Nephron (organoid): ENCODE results near the gene ZNF281.

Experiments used
- H3K27ac Mint-ChIP-seq, 3 experiments: 2 replicates each; pipeline ENCODE4 v1.8.0; 2020; ENCODE audit warnings: mixed read lengths in 3 of 3, mild to moderate bottlenecking in 2 of 3, moderate library complexity in 1 of 3
- H3K27me3 Mint-ChIP-seq: 2 replicates; pipeline ENCODE4 v1.8.0; 2021; ENCODE audit warnings: low read depth, mild to moderate bottlenecking, moderate library complexity, mixed read lengths
- H3K36me3 Mint-ChIP-seq: 2 replicates; pipeline ENCODE4 v1.8.0; 2020; ENCODE audit warnings: low read depth, mixed read lengths
- H3K4me1 Mint-ChIP-seq: 2 replicates; pipeline ENCODE4 v1.8.0; 2020; ENCODE audit warnings: mixed read lengths
- H3K4me3 Mint-ChIP-seq, 3 experiments: 2 replicates each; pipeline ENCODE4 v1.8.0; 2020; ENCODE audit warnings: mild to moderate bottlenecking in 3 of 3, mixed read lengths in 3 of 3, moderate library complexity in 2 of 3
- H3K9me3 Mint-ChIP-seq: 2 replicates; pipeline ENCODE4 v1.8.0; 2020; ENCODE audit warnings: mixed read lengths
- CTCF ChIP-seq, 3 experiments: fragments of 200-600 bp; sonication (generic); IDR thresholded peaks; one replicate each; pipeline ENCODE4 v1.5.0; 2021; ENCODE audit warnings: antibody characterized with exemption in 3 of 3; ENCODE audit not compliant: unreplicated experiment in 3 of 3

The ZNF281 gene

DNA sequence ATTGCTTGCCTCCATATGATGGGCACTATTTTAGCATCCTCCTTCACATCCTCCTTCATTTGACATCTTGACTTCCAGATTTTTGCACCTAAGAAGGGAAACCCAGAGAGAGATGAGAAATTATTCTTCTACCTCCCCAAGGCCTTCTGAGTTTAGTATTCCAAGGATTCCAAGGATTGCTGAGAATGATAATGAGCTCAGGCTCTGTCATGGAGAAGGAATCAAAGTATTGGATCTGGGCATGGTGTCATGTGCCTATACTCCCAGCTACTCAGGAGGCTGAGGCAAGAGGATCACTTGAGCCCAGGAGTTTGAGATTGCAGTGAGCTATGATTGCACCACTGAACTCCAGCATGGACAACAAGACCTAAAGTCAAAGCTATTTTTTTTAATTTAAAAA, 26.6 kb upstream of the ZNF281 start:
- H3K27me3 Mint-ChIP-seq, result no peaks in the 10 kb centered on the region
- no peak overlapping the region for H3K27ac Mint-ChIP-seq
- H3K4me3 Mint-ChIP-seq, result no peak overlapping the region
- peaks cover 16% of the 10 kb centered on the region for H3K4me1 Mint-ChIP-seq
- peaks cover 5% of the 10 kb centered on the region for H3K9me3 Mint-ChIP-seq
- no peaks in the 10 kb centered on the region for H3K36me3 Mint-ChIP-seq
- TF ChIP-seq CTCF (IDR thresholded peaks at IDR 0.05; ENCODE audit: unreplicated experiment in 3 of 3), result no peak

DNA sequence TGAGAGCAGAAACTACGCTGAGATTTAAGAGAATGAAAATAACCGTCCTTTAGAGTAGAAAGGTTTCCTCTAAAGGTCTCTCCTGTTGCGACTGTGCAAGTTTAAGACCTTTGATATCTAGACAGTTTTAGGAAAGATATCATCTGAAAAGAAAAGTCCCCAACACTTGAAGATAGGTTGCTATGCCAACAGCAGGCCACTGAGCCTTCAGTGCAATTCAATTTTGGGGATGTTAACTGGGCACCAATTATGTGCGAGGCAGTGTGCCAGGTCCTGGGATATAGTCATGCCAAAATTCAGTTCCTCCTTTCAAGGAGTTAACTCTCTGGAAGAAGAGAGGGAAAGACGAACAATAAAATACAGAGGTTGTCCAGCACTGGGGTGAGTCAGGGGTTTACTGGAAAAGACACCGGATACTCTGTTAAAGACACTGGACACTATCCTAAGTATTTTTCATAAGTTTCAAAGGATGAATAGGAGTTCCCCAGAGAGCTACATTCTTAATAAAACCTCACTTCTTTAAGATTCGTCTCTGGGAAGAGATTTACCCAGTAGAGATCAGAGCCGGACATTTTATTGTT, 25.5 kb upstream of the ZNF281 start:
- Mint-ChIP-seq H3K27me3 (no peaks in the 10 kb centered on the region), H3K9me3 (peaks cover 5% of the 10 kb centered on the region), H3K27ac (peak overlapping the region in 2 of 3 experiments; percentile 12 to 83), H3K36me3 (no peaks in the 10 kb centered on the region), H3K4me1 (peaks cover 16% of the 10 kb centered on the region), H3K4me3 (no peak overlapping the region)
- TF ChIP-seq CTCF (IDR thresholded peaks at IDR 0.05; ENCODE audit: unreplicated experiment in 3 of 3), result no peak

DNA sequence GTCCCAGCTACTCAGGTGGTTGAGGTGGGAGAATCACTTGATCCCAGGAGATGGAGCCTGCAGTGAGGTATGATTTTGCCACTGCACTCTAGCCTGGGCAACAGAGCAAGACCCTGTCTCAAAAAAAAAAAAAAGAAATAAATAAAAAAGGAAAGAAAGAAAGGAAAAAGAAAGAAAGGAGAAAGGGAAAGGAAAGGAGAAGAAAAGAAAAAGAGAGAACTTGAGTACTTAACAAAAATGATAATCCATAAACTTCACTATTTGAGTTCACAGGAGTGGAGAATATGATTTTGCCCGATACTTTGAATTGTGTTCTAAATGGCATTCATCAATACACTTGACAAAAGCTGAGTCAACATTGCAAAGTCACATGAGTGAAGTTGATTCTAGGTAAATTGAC, 23.8 kb upstream of the ZNF281 start:
- TF ChIP-seq CTCF (IDR thresholded peaks at IDR 0.05; ENCODE audit: unreplicated experiment in 3 of 3), result no peak
- Mint-ChIP-seq H3K27ac (no peak overlapping the region), H3K9me3 (peaks cover 3% of the 10 kb centered on the region), H3K4me3 (no peak overlapping the region), H3K36me3 (no peaks in the 10 kb centered on the region), H3K4me1 (peaks cover 16% of the 10 kb centered on the region), H3K27me3 (no peaks in the 10 kb centered on the region)

DNA sequence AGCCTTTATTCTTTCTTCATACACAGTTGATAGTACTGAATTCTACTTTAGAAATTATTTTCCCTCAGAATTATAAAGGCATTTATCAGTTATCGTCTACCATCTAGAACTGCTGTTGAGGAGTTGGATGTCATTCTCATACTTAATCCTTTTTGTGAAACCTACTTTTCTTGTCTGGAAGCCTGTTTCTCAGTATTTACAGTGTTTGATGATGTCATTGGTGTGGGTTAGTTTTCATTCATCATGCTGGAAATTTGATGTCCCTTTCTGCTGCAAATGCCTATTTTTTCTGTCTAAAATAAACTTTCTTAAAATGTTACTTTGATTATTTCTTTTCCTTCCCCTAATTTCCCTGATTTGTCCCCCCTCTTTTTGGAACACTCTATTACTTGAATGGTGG, 22.8 kb upstream of the ZNF281 start:
- Mint-ChIP-seq H3K27me3 (no peaks in the 10 kb centered on the region), H3K9me3 (peaks cover 3% of the 10 kb centered on the region), H3K36me3 (no peaks in the 10 kb centered on the region), H3K27ac (no peak overlapping the region), H3K4me1 (peaks cover 12% of the 10 kb centered on the region), H3K4me3 (no peak overlapping the region)
- no peak for TF ChIP-seq CTCF (IDR thresholded peaks at IDR 0.05; ENCODE audit: unreplicated experiment in 3 of 3)

DNA sequence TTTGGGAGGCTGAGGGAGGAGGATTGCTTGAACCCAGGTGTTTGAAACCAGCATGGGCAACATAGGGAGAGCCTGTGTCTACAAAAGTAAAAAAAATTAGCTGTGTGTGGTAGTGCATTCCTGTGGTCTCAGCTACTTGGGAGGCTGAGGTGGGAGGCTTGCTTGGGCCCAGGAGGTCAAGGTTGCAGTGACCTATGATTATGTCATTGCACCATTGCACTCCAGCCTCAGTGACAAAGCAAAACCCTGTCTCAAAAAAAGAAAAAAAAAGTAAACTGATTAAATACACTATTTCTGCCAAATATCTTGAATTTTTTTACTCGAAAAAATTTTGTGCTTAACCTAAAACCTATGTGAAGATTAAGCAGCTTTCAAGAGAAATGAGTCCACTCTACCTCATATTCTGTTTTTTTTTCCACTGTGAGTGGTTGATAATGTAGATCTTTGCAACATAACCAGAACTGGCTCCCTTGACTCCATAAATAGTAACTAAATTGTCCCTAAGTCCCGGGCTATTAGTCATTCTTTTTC, 19.4 kb upstream of the ZNF281 start:
- Mint-ChIP-seq H3K36me3 (no peaks in the 10 kb centered on the region), H3K4me3 (no peak overlapping the region), H3K27ac (no peak overlapping the region), H3K4me1 (no peaks in the 10 kb centered on the region), H3K27me3 (no peaks in the 10 kb centered on the region), H3K9me3 (peaks cover 3% of the 10 kb centered on the region)
- no peak for TF ChIP-seq CTCF (IDR thresholded peaks at IDR 0.05; ENCODE audit: unreplicated experiment in 3 of 3)
